HPDE6-E6E7 (cell line): ENCODE results near the gene MBTD1.
"Not testable (repeated sequence)": the region's sequence is repeated elsewhere in the genome, so short reads cannot be mapped to it uniquely, and the experiment has no call there.

ENCODE experiments used
- DNase-seq: peaks from one replicate; pipeline ENCODE4 v3.0.0; 2011; ENCODE audit warnings: missing footprints; ENCODE audit errors: extremely low spot score

Gene MBTD1

DNA sequence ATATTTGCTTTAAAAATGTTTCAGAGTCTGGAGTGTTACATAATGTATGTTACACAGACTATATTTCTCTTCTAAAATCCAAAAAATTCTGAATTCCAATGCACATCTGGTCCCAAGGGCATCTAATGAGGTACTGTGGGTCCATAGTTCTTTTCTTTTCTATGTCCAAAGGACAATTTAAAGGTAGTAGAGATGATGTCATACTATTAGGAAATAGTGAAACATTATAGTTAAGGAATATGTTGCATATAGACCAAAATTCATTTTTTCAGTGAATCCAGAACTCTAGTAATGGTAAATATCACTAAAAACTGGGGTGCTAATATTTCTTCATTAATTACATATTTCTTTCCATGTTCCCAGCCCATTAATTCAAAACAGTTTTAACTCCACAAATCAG is 70.7 kb downstream of the MBTD1 start:
- DNase-seq: no peak

DNA sequence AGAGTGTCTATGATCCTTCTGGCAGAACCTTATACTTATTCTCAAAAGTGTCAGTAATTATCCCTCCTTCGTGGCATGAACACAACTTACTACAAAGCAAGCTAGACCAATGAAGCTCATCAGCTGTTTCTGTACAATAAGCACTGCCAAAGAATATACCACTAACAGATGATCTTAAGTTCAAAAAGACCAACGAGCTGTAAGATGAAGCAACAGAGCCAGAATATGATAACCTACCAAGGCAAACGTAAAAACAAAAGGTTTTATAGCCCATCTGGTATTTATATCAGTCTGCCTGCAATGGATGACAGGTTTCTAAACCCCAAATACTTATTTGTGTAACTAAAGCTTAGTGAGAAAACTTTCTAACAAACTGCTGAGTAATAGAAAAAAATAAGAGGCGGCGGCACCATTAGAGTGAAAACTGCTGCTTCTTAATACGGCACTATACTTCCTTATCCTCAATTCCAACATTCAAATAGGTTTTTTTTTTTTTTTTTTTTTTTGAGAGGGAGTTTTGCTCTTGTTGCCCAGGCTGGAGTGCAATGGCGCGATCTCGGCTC is 71.5 kb downstream of the MBTD1 start:
- DNase-seq: no peak

DNA sequence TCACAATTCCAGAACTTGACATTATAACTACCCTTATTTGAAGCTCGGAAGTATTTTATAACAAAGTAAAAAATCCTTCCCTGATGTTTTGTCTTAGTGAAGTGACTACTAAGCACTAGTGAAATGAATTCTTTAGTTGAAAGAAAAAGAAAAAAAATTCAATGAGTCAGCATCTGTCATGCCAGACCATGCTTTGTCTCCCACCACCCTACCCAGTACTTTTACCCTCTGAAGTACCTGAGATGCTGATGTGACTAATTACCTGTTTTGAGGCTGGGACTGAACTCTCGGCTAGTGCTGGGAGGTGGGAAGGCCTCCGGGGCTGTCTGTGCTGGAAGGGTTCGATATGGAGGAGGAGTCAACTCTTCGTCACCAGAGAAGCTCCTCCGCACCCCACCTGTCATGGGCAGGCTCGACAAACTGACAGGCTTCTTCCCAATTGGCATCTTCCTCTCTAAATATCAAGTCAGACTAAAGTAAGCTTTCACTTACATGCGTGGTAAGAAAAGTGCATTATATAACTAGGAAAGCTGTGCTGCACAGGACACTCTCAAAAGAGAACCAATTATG is 74.0 kb downstream of the MBTD1 start:
- DNase-seq: no peak

DNA sequence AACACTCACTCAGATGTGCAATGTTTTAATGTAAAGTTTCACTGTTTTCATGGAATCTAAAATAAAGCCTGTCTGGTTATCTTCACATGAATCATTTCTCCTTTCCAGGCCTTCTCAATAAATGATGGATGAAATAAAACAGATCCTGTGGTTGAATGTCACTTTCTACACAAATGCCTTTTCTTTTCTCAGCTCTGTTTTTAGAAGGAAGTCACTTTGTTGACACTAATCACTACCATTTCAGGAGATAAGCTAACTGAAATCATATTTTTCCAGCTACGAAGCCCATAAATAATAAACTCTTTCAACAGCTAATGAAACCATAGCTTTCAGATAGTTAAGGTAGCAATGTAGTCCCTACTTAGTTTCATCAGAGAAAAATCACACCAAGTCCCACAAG is 75.7 kb downstream of the MBTD1 start:
- DNase-seq: no peak

DNA sequence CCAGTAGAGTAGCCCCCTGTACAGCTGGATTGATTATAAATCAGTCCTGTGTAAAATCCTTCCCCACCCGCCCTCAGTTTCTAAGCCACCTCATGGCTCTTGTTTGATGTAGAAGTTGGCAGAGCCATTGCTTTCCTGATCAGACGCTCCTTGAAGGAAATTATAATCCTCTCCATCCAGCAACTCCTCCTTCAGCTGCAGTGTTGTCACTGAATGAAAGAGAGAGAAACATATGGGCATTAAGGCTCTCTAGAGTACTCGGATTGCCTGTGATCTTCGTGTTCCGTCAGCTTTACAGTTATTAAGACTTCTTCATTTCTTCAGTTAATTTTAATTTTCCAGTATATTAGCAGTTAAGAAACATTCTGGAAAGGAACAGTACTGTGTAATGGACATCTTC is 79.4 kb downstream of the MBTD1 start:
- no peak for DNase-seq

DNA sequence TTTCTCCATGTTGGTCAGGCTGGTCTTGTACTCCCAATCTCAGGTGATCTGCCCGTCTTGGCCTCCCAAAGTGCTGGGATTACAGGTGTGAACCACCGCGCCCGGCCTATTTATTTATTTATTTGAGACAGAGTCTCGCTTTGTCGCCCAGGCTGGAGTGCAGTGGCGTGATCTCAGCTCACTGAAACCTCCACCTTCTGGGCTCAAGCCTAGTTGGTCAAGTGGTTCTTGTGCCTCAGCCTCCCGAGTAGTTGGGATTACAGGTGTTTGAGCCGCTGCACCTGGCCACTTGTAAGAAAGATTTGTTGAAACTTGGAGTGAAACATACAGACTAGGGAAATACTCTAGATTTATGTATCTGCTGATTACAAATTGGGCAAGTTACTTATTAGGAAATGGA is 87.8 kb downstream of the MBTD1 start:
- not testable (repeated sequence) for DNase-seq

DNA sequence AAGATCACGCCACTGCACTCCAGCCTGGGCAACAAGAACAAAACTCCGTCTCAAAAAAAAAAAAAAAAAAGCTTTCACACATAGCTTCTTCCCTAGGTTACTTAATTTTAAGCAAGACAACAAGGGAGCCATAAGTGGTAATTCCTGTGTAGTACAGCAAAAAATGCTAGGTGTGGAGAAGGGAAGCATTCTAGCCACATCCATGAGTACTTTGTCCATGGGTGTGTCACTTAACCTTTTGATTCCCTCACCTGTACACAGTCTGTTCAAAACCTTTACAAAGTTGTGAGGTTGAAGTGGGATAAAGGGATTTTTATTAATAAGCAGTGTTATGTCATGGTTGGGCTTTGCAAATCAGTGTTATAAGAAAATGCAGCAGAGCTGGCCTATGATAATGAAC is 89.1 kb downstream of the MBTD1 start:
- no peak for DNase-seq

DNA sequence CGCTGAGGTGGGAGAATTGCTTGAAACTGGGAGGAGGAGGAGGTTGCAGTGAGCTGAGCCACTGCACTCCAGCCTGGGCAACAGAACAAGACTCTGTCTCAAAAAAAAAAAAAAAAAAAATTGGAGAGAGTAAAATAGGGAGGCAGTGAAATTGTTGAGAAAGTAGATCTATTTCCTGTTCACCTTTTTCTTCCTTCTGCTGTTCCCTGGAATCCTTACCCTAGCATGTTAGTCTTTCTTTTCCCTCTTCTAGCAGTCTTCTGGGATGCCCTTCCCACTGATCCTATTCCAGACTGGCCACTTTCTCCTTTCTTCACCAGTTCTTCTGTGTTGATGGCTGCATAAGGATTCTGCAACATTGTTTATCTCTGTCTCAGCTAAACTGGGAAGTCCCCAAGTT is 90.5 kb downstream of the MBTD1 start:
- no peak for DNase-seq

DNA sequence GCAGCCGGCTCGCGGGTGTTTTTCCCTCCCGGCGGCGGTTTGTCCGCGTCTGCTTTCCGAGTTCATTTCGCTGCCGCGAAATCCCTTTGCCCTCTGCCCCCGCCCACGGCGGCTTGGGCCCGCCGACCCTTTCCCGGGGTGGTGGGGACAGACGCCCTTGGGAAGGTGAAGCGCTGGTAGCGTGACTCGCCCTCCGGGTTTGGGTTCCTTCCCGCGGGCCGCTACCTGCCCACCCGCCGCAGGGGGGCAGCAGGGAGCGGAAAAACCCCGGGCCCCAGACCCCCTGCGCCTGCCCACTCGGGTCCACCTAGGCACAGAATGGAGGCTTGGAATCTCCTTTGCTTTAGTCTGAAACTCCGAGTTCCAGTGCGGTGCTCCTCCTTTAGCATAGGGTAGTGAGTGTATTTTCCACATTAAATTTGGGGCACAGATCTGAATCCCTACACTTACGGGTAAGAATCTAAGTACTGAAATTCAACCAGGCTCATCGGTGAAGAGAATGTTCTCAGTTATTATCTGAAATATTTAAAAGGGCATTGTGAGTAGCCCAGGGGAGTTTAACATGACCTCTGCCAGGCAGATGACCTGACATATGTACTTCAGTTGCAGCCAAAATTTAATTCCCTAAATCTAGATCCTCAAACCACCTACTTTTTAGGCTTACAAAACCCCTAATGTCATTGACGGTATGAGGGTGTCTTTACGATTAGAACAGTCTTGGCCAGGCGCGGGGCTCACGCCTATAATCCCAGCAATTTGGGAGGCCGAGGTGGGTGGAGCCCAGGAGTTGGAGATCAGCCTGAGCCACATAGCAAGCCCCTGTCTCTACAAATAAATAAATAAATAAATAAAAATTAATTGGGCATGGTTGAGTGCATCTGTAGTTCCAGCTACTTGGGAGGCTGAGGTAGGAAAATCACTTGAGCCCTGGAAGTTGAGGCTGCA is 92.6 kb downstream of the MBTD1 start:
- peak; percentile 64 for DNase-seq

DNA sequence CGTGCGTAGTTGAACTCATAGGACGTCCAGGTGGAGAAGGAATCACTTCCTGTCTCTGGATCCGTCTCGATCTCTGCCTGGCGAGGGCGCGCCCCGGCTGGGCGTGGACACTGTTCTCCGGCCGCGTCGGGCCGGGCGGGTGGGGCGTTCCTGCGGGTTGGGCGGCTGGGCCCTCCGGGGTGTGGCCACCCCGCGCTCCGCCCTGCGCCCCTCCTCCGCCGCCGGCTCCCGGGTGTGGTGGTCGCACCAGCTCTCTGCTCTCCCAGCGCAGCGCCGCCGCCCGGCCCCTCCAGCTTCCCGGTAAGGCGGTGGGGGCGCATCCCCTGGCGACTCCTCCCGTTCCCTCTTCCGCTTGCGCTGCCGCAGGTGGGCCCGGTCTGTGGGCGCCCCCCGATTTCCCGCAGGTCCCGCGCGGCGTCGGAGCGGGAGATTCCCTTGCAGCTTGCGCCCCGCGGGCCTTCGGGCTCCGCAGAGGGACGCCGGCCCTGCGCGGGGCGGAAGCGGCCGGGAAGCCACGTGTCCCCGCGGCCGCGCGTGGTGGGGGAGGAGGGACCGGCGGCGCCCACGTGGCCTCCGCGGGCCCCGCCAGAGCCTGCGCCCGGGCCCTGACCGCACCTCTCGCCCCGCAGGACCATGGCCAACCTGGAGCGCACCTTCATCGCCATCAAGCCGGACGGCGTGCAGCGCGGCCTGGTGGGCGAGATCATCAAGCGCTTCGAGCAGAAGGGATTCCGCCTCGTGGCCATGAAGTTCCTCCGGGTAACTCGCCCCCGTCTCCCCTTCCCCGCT is 93.5 kb downstream of the MBTD1 start, which contains the start of gene NME2:
Gene NME2, plus strand, starts transcription at position 214 of the 789 bp plus-strand sequence. Its CDS starts 420 bp downstream, at position 634.
- DNase-seq: peak; percentile 93

DNA sequence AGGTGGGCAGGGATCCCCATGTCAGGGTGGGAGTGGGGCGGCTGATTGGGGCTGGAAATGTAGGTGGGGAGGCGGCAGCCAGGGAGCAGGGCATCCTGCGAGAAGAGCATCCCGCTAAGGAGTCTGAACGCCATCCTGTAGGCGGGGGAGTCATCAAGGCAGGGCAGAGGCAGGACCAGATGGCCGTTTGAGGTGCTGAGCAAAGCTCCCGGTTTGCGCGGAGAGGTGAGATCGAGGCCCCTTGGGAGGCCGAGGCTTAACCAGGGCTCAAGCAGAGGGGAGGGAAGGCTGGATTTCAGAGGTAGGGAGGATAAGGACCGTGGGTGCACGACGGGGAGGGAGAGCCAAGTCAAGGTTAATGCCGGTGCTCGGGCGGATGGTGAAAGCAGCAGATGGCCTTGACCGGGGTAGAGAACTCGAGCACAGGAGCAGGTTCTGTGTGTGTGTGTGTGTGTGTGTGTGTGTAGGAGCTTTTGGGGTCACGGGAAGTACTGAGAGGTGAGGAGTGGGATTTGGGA is 94.1 kb downstream of the MBTD1 start:
- DNase-seq: no peak

DNA sequence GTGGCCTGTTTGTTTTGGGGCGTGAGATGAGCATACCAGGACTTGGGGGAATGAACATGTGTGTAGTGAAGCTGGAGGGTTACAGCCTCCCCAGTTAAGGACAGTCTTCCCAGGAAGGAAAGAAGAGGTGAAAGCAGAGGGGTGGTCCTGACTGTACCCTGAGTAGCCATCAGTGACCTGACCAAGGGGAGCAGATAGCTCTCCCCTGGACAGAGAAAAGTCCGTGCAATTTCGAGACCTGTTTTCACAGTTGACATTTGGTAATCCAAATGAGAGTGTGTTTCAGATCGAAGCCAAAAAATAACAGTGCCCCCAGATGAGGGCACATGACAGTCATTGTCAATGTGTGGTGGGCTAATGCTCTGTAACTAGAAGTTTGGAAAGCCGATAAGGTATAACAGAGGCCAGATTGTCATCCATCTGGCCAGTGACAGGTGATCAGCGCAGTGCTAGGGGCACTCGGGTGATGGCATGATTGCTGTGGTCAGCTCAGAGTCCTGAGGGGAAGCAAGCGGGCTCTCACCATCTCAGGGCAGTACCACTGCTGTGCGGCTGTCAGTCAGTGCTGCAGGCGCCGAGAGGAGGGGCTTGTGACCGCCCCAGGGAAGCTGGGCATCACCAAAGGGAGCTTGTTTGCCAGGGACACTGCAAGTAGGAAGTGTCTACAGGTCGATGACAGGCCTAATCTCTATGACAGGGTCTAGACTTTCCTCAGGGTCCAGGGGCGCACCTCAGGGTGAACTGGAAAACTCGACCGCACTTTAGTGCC is 94.8 kb downstream of the MBTD1 start:
- no peak for DNase-seq

DNA sequence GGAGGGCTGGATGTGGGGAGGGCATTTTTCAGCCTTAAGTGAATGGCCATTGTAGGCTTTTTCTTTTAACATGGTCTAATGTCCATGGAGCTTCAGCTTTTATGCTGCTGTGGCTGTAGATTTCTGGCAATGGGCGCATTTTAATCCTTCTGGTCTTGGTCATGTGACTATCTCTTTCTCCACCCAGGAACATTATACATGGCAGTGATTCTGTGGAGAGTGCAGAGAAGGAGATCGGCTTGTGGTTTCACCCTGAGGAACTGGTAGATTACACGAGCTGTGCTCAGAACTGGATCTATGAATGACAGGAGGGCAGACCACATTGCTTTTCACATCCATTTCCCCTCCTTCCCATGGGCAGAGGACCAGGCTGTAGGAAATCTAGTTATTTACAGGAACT is 98.3 kb downstream of the MBTD1 start:
- no peak for DNase-seq

DNA sequence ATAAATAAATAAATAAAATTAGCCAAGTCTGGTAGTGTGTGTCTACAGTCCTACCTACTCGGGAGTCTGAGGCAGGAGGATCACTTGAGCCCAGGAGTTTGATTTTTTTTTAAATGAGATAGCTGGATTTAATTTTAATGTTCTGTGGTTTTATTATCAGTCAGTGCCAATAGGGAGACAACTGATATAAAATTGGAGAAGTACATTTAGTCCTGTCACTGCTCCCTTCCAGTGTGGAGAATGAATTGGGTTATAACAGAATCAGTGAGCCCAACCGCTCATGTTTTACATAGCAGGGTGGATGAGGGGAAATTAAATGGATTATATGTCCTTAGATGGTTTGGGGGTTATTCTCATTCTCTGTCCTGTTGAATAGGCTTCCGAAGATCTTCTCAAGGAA is 100.2 kb downstream of the MBTD1 start:
- no peak for DNase-seq

DNA sequence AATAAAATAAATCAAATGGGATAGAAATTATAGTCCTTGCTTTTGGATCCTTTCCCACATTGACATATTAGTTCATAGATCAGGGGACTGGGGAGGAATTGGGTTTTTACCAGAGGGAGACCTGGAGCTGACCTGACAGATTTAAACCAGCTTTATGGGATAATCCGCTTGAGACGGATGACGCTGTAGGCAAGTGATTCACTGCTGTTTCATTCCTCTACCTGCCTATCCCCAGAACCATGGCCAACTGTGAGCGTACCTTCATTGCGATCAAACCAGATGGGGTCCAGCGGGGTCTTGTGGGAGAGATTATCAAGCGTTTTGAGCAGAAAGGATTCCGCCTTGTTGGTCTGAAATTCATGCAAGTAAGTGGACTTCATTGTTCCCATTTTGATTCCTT is 104.4 kb downstream of the MBTD1 start:
- DNase-seq: no peak

DNA sequence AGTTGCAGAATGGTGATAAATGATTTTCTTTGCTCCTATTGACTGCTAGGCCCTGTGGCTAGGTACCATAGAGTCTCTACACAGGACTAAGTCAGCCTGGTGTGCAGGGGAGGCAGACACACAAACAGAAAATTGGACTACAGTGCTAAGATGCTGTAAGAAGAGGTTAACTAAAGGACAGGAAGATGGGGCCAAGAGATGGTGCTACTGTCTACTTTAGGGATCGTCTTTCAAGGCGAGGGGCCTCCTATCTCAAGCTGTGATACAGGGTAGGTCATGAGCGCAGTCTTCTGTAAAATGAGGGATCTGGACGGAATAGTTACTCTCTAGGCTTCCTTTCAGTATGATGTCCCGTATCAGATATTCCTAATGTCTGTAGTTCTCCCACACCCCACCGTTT is 105.7 kb downstream of the MBTD1 start:
- DNase-seq: no peak

DNA sequence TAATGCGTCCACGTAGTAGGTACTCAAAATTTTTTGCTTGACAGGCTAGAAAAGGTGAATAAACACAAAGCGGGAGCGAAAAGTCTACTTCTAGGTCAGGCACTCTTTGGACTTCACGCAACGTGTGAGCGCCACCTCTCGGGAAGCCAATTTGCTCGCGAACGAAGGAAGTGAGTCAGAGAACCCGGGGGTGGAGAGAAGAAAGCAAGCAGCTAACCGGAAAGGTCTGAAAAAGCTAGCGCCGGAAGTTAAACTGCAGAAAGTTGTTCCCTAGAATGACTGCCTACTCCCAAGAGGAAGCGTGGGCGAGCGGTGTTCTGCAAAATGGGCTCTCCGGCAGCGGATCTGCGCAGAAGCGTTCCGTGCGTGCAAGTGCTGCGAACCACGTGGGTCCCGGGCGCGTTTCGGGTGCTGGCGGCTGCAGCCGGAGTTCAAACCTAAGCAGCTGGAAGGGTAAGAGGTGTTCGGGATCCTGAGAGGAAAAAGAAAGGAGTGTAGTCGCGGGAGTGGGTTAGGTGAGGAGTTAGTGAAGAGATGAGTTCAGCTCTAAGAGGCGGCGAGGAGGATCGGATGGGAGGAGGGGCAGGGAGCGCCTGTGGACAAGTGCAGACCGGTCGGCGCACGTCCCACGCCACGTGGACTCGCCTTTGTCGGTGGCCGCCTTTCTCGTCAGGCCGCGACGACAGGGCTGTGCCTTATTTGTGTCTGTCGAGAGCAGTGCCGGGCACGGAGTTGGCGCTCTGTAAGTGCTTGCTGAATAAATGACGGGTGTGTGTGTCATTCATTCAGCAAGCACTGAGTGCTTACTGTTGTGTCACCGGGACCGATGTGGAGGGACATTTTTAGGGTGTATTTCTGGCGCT is 106.4 kb downstream of the MBTD1 start, which contains the start of gene NME1:
Gene NME1, plus strand, starts transcription at position 350 of the 863 bp plus-strand sequence. CDS start 2,096 bp downstream, outside the sequence.
- DNase-seq: peak; percentile 99

DNA sequence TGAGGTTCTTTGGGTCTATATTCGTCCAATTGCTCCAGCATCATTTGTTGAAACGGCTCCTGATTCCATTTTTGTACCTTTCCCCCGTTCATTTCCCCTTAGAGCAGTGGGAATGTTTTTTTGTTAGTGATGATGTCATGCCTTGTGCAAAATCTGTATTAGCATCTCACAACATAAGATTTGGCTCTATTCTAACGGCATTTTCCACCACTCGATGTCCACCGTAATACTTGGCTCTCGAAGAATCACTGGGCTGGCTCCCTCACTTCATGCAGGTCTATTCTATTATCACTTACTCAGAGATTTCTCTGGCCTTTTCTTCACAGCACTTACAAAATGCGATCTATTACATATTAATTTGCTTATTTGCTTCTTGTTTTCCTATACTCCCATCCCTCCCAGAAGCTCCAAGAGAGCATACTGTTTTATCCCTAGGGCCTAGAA is 107.1 kb downstream of the MBTD1 start:
- DNase-seq: no peak

DNA sequence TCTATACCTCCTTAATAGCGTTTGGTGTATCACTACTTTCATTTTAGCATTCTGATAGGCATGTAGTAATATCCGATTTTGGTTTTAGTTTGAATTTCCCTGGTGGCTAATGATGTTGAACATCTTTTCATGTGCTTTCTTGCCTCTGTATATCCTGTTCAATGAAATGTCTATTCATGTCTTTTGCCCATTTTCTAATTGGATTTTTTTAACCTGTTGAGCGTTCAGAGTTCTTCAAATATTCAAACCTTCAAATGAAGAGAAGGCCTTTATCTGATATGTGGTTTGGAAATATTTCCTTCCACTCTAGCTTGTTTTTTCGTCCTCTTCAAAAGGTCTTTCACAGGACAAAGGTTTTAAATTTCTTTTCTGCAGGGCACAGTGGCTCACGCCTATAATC is 108.9 kb downstream of the MBTD1 start:
- DNase-seq: no peak

DNA sequence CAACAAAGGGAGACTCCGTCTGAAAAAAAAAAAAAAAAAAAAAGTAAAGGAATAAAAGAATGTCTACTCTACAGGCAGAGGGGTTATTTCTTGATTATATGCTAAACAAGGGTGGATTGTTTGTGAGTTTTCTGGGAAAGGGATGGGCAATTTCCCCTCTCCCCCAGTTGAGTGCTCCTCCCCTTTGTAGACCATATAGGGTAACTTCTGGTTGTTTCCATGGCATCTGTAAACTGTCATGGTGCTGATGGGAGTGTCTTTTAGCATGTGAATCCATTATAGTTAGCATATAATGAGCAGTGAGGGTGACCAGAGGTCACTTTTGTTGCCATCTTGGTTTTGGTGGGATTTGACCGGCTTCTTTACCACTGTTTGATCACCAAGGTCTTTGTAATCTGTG is 110.7 kb downstream of the MBTD1 start:
- DNase-seq: no peak
